Measurements from ENCODE around the gene BASP1. TPM values are rescaled to one million over a fixed set of nuclear protein-coding genes. Genes with fewer than 3 reads are reported as not detected.

Gene BASP1
- total and polyA plus RNA-seq, 2 experiments from 2014 or later, result 87.5 to 114 TPM

DNA sequence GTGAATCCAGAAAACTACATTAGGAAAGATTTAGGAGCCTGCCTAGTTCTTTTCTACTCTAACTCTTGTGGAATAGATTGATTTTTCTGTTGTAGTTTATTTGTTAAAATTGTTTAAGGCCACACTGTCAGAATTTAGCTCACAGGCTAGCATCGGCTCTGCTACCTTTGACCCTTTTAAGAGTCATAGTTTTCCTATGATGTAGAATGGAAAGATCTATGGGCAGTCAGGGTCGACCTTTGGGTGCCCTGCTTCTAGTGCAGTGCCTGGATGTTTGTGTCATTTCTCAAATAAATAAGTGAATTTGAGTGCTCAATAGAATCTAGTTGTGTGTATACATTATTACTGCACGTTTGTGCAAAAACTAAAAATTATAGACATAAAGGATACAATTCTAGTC, 38.7 kb downstream of the BASP1 start:
- H3K4me1 Mint-ChIP-seq, result peaks cover 12% of the 10 kb centered on the region
- Histone ChIP-seq H3K79me2 (replicated peaks; ENCODE audit: insufficient read depth) (peaks cover 98% of the 10 kb centered on the region), H3K36me3 (ENCODE audit: insufficient read depth) (no peaks in the 10 kb centered on the region)

More for the DNA sequence above, 38.7 kb downstream of the BASP1 start:
- peaks cover 40% of the 10 kb centered on the region for H3K36me3 Mint-ChIP-seq (ENCODE audit: low read depth)
- no peak overlapping the region for H3K4me3 ChIP-seq
- peaks cover 12% of the 10 kb centered on the region; the same call in 2 of the 3 replicates for H3K9me3 Mint-ChIP-seq
- DNase-seq (ENCODE audit: low spot score), result no peak
- H3K27me3 ChIP-seq (ENCODE audit: insufficient read depth), result no peaks in the 10 kb centered on the region
- H3K4me2 ChIP-seq, result no peak overlapping the region
- peaks cover 21% of the 10 kb centered on the region for H3K4me1 ChIP-seq (ENCODE audit: insufficient read depth)
- no peak overlapping the region for H3K4me3 Mint-ChIP-seq
- H2AFZ ChIP-seq, result no peak overlapping the region
- peaks cover 9% of the 10 kb centered on the region for H3K9me2 ChIP-seq (ENCODE audit: insufficient read depth)
- H3K27ac Mint-ChIP-seq, result peak overlapping the region; percentile 63
- TF ChIP-seq POLR2AphosphoS5 (IDR thresholded peaks at IDR 0.05; ENCODE audit: low read depth) (no peak), JUNB (IDR thresholded peaks at IDR 0.05; ENCODE audit: unreplicated experiment) (no peak), STAT1 (IDR thresholded peaks at IDR 0.05; ENCODE audit: unreplicated experiment) (no peak), EZH2phosphoT487 (IDR thresholded peaks at IDR 0.05; ENCODE audit: unreplicated experiment) (no peak), ZNF331 (CRISPR knock-in tag; IDR thresholded peaks at IDR 0.05; ENCODE audit: low read depth) (no peak), ZNF114 (CRISPR knock-in tag; IDR thresholded peaks at IDR 0.05) (no peak), CREB1 (CRISPR knock-in tag; IDR thresholded peaks at IDR 0.05; ENCODE audit: low read depth) (no peak), REST (IDR thresholded peaks at IDR 0.05; ENCODE audit: unreplicated experiment) (no peak)
- TF ChIP-seq, protein P1, sequence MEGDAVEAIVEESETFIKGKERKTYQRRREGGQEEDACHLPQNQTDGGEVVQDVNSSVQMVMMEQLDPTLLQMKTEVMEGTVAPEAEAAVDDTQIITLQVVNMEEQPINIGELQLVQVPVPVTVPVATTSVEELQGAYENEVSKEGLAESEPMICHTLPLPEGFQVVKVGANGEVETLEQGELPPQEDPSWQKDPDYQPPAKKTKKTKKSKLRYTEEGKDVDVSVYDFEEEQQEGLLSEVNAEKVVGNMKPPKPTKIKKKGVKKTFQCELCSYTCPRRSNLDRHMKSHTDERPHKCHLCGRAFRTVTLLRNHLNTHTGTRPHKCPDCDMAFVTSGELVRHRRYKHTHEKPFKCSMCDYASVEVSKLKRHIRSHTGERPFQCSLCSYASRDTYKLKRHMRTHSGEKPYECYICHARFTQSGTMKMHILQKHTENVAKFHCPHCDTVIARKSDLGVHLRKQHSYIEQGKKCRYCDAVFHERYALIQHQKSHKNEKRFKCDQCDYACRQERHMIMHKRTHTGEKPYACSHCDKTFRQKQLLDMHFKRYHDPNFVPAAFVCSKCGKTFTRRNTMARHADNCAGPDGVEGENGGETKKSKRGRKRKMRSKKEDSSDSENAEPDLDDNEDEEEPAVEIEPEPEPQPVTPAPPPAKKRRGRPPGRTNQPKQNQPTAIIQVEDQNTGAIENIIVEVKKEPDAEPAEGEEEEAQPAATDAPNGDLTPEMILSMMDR (conservative IDR thresholded peaks at IDR 0.05; ENCODE audit: low read depth in 2 of 2), result no peak
- TF ChIP-seq, protein P2, sequence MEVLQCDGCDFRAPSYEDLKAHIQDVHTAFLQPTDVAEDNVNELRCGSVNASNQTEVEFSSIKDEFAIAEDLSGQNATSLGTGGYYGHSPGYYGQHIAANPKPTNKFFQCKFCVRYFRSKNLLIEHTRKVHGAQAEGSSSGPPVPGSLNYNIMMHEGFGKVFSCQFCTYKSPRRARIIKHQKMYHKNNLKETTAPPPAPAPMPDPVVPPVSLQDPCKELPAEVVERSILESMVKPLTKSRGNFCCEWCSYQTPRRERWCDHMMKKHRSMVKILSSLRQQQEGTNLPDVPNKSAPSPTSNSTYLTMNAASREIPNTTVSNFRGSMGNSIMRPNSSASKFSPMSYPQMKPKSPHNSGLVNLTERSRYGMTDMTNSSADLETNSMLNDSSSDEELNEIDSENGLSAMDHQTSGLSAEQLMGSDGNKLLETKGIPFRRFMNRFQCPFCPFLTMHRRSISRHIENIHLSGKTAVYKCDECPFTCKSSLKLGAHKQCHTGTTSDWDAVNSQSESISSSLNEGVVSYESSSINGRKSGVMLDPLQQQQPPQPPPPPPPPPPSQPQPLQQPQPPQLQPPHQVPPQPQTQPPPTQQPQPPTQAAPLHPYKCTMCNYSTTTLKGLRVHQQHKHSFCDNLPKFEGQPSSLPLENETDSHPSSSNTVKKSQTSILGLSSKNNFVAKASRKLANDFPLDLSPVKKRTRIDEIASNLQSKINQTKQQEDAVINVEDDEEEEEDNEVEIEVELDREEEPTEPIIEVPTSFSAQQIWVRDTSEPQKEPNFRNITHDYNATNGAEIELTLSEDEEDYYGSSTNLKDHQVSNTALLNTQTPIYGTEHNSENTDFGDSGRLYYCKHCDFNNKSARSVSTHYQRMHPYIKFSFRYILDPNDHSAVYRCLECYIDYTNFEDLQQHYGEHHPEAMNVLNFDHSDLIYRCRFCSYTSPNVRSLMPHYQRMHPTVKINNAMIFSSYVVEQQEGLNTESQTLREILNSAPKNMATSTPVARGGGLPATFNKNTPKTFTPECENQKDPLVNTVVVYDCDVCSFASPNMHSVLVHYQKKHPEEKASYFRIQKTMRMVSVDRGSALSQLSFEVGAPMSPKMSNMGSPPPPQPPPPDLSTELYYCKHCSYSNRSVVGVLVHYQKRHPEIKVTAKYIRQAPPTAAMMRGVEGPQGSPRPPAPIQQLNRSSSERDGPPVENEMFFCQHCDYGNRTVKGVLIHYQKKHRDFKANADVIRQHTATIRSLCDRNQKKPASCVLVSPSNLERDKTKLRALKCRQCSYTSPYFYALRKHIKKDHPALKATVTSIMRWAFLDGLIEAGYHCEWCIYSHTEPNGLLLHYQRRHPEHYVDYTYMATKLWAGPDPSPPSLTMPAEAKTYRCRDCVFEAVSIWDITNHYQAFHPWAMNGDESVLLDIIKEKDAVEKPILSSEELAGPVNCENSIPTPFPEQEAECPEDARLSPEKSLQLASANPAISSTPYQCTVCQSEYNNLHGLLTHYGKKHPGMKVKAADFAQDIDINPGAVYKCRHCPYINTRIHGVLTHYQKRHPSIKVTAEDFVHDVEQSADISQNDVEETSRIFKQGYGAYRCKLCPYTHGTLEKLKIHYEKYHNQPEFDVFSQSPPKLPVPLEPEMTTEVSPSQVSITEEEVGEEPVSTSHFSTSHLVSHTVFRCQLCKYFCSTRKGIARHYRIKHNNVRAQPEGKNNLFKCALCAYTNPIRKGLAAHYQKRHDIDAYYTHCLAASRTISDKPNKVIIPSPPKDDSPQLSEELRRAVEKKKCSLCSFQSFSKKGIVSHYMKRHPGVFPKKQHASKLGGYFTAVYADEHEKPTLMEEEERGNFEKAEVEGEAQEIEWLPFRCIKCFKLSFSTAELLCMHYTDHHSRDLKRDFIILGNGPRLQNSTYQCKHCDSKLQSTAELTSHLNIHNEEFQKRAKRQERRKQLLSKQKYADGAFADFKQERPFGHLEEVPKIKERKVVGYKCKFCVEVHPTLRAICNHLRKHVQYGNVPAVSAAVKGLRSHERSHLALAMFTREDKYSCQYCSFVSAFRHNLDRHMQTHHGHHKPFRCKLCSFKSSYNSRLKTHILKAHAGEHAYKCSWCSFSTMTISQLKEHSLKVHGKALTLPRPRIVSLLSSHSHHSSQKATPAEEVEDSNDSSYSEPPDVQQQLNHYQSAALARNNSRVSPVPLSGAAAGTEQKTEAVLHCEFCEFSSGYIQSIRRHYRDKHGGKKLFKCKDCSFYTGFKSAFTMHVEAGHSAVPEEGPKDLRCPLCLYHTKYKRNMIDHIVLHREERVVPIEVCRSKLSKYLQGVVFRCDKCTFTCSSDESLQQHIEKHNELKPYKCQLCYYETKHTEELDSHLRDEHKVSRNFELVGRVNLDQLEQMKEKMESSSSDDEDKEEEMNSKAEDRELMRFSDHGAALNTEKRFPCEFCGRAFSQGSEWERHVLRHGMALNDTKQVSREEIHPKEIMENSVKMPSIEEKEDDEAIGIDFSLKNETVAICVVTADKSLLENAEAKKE (CRISPR knock-in tag; IDR thresholded peaks at IDR 0.05), result no peak
- H3F3A ChIP-seq (replicated peaks; ENCODE audit: low read depth), result no peaks in the 10 kb centered on the region
- H3K27me3 Mint-ChIP-seq (ENCODE audit: insufficient read depth, low read depth, poor library complexity), result peaks cover 4% of the 10 kb centered on the region
- H4K20me1 ChIP-seq (replicated peaks; ENCODE audit: insufficient read depth), result peaks cover 28% of the 10 kb centered on the region
- H3K27ac ChIP-seq (ENCODE audit: low read depth), result no peak overlapping the region
- ATAC-seq, result no peak

All from GM23338 (cell line).